OCI-LY7 (cell line): Measurements from ENCODE around the gene NLGN1.

Experiments used
- CTCF ChIP-seq: fragments of 200-600 bp; sonication (generic); conservative IDR thresholded peaks from 2 replicates; pipeline ENCODE4 v1.5.1; 2014; ENCODE audit warnings: mild to moderate bottlenecking, antibody characterized with exemption, low read length, moderate library complexity, mixed read lengths
- EZH2phosphoT487 ChIP-seq: fragments of 200-600 bp; sonication (generic); IDR thresholded peaks from 2 replicates; pipeline ENCODE4 v1.6.1; 2018; ENCODE audit warnings: low read depth, borderline replicate concordance, mild to moderate bottlenecking, mixed run types, antibody characterized with exemption, low read length, moderate library complexity, mixed read lengths

DNA sequence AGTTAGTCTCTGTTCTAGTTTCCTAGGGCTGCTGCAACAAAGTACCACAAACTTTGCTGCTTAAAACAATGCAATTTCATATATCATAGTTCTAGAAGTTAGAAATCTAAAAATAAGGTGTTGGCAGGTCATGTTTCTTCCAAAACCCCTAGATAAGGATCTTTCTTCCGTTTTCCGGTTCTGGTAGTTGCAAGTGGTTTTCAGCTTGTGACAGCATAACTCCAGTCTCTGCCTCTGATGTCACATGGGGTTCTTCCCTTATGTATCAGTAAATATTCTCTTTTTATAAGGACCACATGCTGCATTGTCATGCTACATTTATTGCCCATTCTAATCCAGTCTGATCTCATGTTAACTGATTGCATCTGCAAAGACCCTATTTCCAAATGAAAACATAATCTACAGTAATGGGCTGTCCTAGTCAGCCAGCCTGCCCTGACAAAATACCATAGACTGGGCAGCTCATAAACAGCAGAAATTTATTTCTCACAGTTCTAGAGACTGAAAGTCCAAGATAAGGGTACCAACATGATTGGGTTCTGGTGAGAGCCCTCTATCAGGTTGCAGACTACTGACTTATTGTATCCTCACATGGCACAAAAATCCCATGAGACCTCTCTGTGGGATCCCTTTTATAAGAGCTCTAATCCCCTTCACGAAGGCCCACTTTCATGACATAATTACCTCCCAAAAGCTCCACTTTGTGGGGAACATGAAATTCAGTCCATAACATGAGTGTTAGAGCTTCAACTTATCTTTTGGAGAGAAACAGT lies 819.6 kb downstream of the NLGN1 start:
- TF ChIP-seq CTCF (no peak), EZH2phosphoT487 (no peak)
